HEK293T (cell line): ENCODE results near the gene KRT80.
A peak's percentile ranks its signal among the peaks of the same experiment; 100 is the strongest.

Source experiments
- CTCF ChIA-PET: fragments of 350-600 bp; formaldehyde crosslinking; extraction: SDS; loops from one replicate; lab custom pipeline; 2021; ENCODE audit warnings: antibody characterized with exemption, inconsistent platforms; lab: Yijun Ruan, JAX
- POLR2A ChIA-PET: fragments of 350-600 bp; formaldehyde crosslinking; extraction: SDS; loops from one replicate; lab custom pipeline; 2020; ENCODE audit warnings: antibody characterized with exemption, inconsistent platforms; lab: Yijun Ruan, JAX
- DNase-seq: peaks from one replicate; pipeline ENCODE4 v3.0.0; 2012; ENCODE audit warnings: mixed read lengths; ENCODE audit errors: extremely low spot score
- ARNT ChIP-seq: fragments of 450-650 bp; IDR thresholded peaks from 2 replicates; pipeline ENCODE4 v1.6.1; 2017; ENCODE audit warnings: mild to moderate bottlenecking
- BHLHE40 ChIP-seq: fragments of 450-650 bp; IDR thresholded peaks from 2 replicates; pipeline ENCODE4 v1.6.1; 2016; ENCODE audit warnings: mild to moderate bottlenecking, moderate library complexity, borderline replicate concordance
- CTBP1 ChIP-seq: fragments of 450-650 bp; IDR thresholded peaks from 2 replicates; pipeline ENCODE4 v1.6.1; 2016; ENCODE audit warnings: borderline replicate concordance
- ELF4 ChIP-seq: fragments of 450-650 bp; IDR thresholded peaks from 2 replicates; pipeline ENCODE4 v1.6.1; 2017; ENCODE audit warnings: antibody characterized with exemption
- FOXA1 ChIP-seq: fragments of 450-650 bp; IDR thresholded peaks from 2 replicates; pipeline ENCODE4 v1.6.1; 2016; ENCODE audit warnings: mild to moderate bottlenecking
- FOXK2 ChIP-seq: fragments of 450-650 bp; IDR thresholded peaks from 2 replicates; pipeline ENCODE4 v1.6.1; 2016; ENCODE audit warnings: mild to moderate bottlenecking
- FOXM1 ChIP-seq: fragments of 450-650 bp; IDR thresholded peaks from 2 replicates; pipeline ENCODE4 v1.6.1; 2017; ENCODE audit warnings: mild to moderate bottlenecking, borderline replicate concordance
- HDGF ChIP-seq: fragments of 450-650 bp; IDR thresholded peaks from 2 replicates; pipeline ENCODE4 v1.6.1; 2017; ENCODE audit warnings: antibody characterized with exemption, borderline replicate concordance
- L3MBTL2 ChIP-seq: fragments of 450-650 bp; conservative IDR thresholded peaks from 2 replicates; pipeline ENCODE4 v1.6.1; 2016; ENCODE audit warnings: mild to moderate bottlenecking
- LEF1 ChIP-seq: fragments of 450-650 bp; IDR thresholded peaks from 2 replicates; pipeline ENCODE4 v1.6.1; 2017; ENCODE audit warnings: mild to moderate bottlenecking, borderline replicate concordance
- NFRKB ChIP-seq: fragments of 450-650 bp; IDR thresholded peaks from 2 replicates; pipeline ENCODE4 v1.6.1; 2016; ENCODE audit warnings: mild to moderate bottlenecking, moderate library complexity
- PKNOX1 ChIP-seq: fragments of 450-650 bp; IDR thresholded peaks from 2 replicates; pipeline ENCODE4 v1.6.1; 2016
- SP1 ChIP-seq: fragments of 450-650 bp; IDR thresholded peaks from 2 replicates; pipeline ENCODE4 v1.6.1; 2017
- SUZ12 ChIP-seq: fragments of 450-650 bp; IDR thresholded peaks from 2 replicates; pipeline ENCODE4 v1.6.1; 2016; ENCODE audit warnings: mild to moderate bottlenecking
- TARDBP ChIP-seq: fragments of 450-650 bp; IDR thresholded peaks from 2 replicates; pipeline ENCODE4 v1.6.1; 2016
- ZNF384 ChIP-seq: fragments of 450-650 bp; IDR thresholded peaks from 2 replicates; pipeline ENCODE4 v1.6.1; 2016

KRT80 gene

GRCh38 chr12:52139147-52139546, 52.7 kb downstream of the KRT80 start:
- ChIA-PET POLR2A (no interaction called here), CTCF (interaction anchor here (0.6 to 0.7 kb wide), 2 partner anchors 186 to 307 kb away, joined by 3 to 5 read pairs; no protein-coding TSS in a partner anchor)
- TF ChIP-seq PKNOX1 (no peak), FOXK2 (no peak), CTBP1 (no peak), BHLHE40 (no peak), SUZ12 (no peak), ZNF384 (no peak), FOXM1 (no peak), ELF4 (no peak), ARNT (no peak), FOXA1 (no peak), HDGF (no peak), LEF1 (no peak), TARDBP (no peak), SP1 (no peak), NFRKB (no peak), L3MBTL2 (no peak)
- no peak for DNase-seq

DNA sequence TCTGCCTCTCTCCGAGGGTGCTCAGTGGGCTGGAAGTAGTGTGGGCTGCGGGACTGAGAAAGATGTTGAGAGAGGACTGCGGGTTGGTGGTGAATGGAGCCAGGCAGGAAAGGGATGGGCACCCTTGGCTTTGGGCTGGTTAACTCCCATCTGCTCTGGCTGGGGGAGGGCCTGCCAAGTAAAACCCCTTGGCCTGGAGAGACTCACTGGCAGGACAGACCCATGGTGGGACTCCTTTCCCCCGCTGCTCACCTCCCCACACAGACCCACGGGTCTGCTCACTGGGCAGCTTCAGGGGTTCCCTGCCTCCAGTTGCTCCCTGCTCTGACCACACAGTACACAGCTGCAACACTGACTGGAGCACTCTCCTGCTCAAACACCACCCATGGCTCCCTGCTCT, 54.1 kb downstream of the KRT80 start:
- no peak for DNase-seq
- POLR2A ChIA-PET: no interaction called here
- TF ChIP-seq CTBP1 (no peak), LEF1 (no peak), BHLHE40 (no peak), ARNT (no peak), ZNF384 (no peak), TARDBP (no peak), HDGF (no peak), PKNOX1 (no peak), FOXK2 (no peak), SP1 (no peak), L3MBTL2 (no peak)
- CTCF ChIA-PET: no interaction called here

DNA sequence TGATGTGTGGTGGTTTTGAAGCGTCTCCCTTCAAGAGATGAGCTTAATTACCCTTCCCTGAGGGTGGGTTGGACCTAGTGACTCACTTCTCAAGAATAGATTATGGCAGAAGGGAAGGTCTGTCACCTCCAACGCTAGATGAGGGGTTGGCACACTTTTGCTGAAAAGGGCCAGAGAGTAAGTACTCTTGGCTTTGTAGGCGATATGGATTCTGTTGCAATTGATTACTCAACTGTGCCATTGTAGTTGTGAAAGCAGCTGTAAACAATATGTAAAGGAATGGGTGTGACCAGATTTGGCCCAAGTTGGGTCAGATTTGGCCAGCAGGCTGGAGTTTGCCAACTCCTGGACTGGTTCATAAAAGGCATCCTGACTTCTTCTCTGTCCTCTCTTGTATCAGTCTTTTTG, 59.1 kb downstream of the KRT80 start:
- ChIA-PET POLR2A (no interaction called here), CTCF (interaction anchor here (1.3 kb wide), 1 partner anchor 11 kb away, joined by 4 read pairs; no protein-coding TSS in a partner anchor)
- TF ChIP-seq L3MBTL2: no peak
- TF ChIP-seq NFRKB: no peak
- TF ChIP-seq FOXM1: no peak
- no peak for TF ChIP-seq FOXK2
- TF ChIP-seq PKNOX1: no peak
- no peak for TF ChIP-seq LEF1
- no peak for TF ChIP-seq SP1
- TF ChIP-seq ZNF384: no peak
- no peak for TF ChIP-seq SUZ12
- TF ChIP-seq BHLHE40: no peak
- TF ChIP-seq FOXA1: no peak
- TF ChIP-seq ELF4: no peak
- TF ChIP-seq TARDBP: no peak
- no peak for DNase-seq

DNA sequence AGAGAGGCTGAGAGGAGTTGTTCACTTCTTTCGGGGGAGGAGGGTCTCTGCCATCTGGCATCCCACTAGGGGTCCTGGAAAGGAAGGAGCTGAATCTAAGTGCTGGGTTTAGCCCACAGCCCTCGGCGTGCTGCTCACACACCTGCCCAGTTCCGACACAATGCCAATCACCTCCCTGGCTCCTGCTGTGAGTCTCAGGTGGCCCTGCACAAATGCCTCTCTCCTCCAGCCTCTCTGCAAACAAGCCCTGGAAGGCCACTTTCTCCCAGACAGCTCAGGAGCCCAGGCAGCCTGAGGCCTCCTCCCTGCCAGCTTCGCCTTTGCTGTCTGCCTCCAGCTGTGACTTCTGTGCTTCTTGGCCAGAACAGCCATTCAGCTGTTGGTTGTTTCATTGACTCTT, 61.1 kb downstream of the KRT80 start:
- TF ChIP-seq SUZ12: no peak
- TF ChIP-seq TARDBP: no peak
- no peak for TF ChIP-seq HDGF
- no peak for TF ChIP-seq FOXA1
- TF ChIP-seq FOXK2: no peak
- no peak for TF ChIP-seq FOXM1
- TF ChIP-seq ELF4: no peak
- TF ChIP-seq ARNT: no peak
- no peak for TF ChIP-seq L3MBTL2
- TF ChIP-seq ZNF384: no peak
- no peak for TF ChIP-seq CTBP1
- TF ChIP-seq BHLHE40: no peak
- no peak for TF ChIP-seq SP1
- no peak for TF ChIP-seq PKNOX1
- TF ChIP-seq LEF1: no peak
- TF ChIP-seq NFRKB: no peak
- DNase-seq: no peak
- POLR2A ChIA-PET: no interaction called here
- CTCF ChIA-PET: no interaction called here

DNA sequence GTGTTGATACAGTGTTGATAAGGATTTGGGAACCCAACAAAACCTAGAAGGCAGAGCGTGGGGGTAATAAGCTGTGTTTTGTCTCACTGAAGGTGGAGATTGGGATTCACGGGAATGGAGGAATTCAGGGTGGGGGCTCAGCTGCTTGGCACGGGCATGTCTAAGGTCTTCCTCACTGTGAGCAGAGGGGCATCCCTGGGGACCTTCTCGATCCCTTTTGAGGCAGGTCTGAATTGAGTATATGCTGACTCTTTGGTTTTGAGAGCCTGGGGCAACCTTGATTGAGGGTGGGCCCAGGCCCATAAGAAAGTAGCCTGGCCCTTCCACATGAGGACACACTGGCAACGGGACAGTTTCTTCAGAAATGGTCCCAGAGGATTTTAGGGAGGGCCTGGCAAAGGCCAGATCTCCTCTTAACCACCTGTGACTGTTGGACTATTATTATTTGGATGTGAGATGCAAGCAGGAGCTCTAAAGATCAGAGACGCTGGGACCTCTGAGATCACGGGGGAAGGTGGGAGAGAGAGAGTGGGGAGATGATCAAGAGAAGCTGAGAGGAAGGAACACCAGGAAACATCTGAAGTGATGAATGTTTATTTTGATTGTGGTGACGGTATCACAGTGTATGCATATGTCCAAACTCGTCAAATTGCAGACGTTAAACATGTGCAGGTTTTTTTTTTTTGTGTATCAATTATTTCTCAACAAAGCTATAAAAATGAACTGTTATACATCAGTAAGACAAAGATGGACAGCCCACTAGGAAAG, 63.9 kb downstream of the KRT80 start:
- POLR2A ChIA-PET: interaction anchor here (0.7 kb wide), 1 partner anchor 102 kb away, joined by 3 read pairs; no protein-coding TSS in a partner anchor
- DNase-seq: peak; percentile 4
- CTCF ChIA-PET: interaction anchor here (1.0 to 1.9 kb wide), 2 partner anchors 102 to 103 kb away, joined by 3 to 7 read pairs; no protein-coding TSS in a partner anchor
- TF ChIP-seq BHLHE40: no peak
- TF ChIP-seq HDGF: no peak
- no peak for TF ChIP-seq FOXA1
- no peak for TF ChIP-seq ZNF384
- TF ChIP-seq FOXK2: no peak
- no peak for TF ChIP-seq SP1
- TF ChIP-seq ARNT: no peak
- TF ChIP-seq L3MBTL2: no peak
- TF ChIP-seq NFRKB: no peak
- no peak for TF ChIP-seq CTBP1
- TF ChIP-seq FOXM1: no peak
- TF ChIP-seq PKNOX1: no peak
- no peak for TF ChIP-seq LEF1
- TF ChIP-seq SUZ12: no peak
- no peak for TF ChIP-seq TARDBP
- no peak for TF ChIP-seq ELF4
